ENCODE measurements around the gene PROB1. TPM values are rescaled to one million over a fixed set of nuclear protein-coding genes. Genes with fewer than 3 reads are reported as not detected.

The PROB1 gene
- total RNA-seq, 1 experiment from 2014 or later = 0.82 TPM

DNA sequence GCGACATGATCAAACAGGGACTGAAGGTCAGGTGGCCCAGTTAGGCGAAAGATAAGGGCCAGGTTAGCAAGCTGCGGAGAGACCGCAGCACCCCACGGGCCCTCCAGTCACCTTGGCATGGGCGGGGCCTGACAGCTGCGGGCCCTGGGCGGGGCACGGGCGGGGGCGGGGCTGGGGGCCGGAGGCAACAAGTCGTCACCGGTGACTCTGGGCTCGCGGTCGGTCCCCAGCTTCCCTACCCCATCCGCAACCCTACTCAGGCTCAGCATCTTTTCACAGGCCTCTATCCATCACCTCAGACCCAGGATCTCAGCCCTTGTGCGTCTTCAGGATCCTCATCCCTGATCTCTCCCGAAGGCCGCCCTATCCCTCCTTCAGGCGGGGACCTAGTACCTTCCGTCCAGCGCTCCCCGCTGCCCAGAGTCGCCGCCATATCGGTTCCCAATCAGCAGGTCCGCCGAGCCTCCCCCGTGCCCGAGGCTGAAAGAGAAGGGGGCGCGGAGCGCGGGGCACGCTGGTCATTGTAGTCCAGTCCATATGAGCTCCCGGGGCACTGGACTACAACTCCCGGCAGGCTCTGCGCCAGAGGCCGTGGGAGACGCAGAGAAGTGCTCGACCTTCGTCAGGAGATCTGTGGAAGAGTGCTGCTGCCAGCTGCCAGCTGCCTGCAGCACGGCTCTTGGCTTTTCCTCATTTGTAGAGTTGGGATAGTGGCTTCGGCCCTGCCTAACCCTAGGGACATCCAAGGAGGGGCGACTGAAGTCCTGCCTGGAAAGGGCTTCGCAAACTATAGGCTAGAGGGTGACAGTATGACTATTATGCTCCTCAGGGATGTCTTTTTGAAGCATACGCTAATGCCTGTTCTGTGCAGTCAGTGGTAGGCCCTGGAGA is 44.4 kb upstream of the PROB1 start, which contains the start of gene DNAJC18:
Gene DNAJC18 (minus strand): TSS at position 513 of the 891 bp plus-strand sequence. CDS start 80 bp downstream, at position 433.
- POLR2A ChIA-PET (ENCODE audit: low non-redundant PET) = interaction anchor here (0.6 kb wide), 1 partner anchor 273 kb away, joined by 6 read pairs; no protein-coding TSS in a partner anchor
- intact Hi-C loops (cut with micrococcal nuclease; ENCODE audit: unreplicated experiment) = no loop called here
- H3K9me3 ChIP-seq (ENCODE audit: low read depth, low read length, poor library complexity, severe bottlenecking) = no peaks in the 10 kb centered on the region
- no peaks in the 10 kb centered on the region for H3K27me3 ChIP-seq (replicated peaks; ENCODE audit: insufficient read depth, low read depth, low read length, poor library complexity)
- DNase-seq (ENCODE audit: low spot score) = peak; percentile 94
- no TSS peak for BruUV-seq (replicated peaks)
- H3K4me1 ChIP-seq (ENCODE audit: insufficient read depth, low read length, poor library complexity, severe bottlenecking) = peaks cover 14% of the 10 kb centered on the region
- peak within 1 kb of the TSS; percentile 78 for H3K4me3 ChIP-seq (ENCODE audit: low read depth, low read length, poor library complexity, severe bottlenecking)
- peak within 1 kb of the TSS; percentile 78 for H3K27ac ChIP-seq (ENCODE audit: low read depth, low read length, poor library complexity, severe bottlenecking)
- CTCF ChIA-PET = interaction anchor here (1.0 kb wide), 2 partner anchors 16 to 18 kb away, joined by 3 to 4 read pairs; no protein-coding TSS in a partner anchor
- no peaks in the 10 kb centered on the region for H3K36me3 ChIP-seq (ENCODE audit: insufficient read depth, low read length, poor library complexity, severe bottlenecking)
- TF ChIP-seq CTCF (conservative IDR thresholded peaks at IDR 0.05; ENCODE audit: low read depth, low read length) (no peak), EZH2 (IDR thresholded peaks at IDR 0.05; ENCODE audit: borderline replicate concordance, low read depth, low read length, poor library complexity, severe bottlenecking) (no peak)

DNA sequence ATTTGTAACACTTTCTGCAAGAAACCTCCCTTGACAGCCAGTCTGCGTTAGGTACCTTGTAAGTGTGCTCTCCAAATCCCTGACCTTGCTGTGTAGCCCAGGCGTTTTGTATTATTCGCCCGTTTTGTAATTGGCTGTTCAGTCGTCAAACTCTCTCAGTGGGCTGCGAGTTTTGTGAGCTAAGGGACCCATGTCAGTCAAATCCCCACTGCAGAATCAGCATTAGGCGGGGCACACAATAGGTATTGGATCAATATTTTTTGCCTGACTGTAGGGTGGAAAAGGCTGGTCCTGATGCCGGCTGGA is 43.8 kb upstream of the PROB1 start:
- BruUV-seq (replicated peaks) = no TSS peak
- intact Hi-C loops (cut with micrococcal nuclease; ENCODE audit: unreplicated experiment) = no loop called here
- POLR2A ChIA-PET (ENCODE audit: low non-redundant PET) = interaction anchor here (0.6 kb wide), 1 partner anchor 273 kb away, joined by 6 read pairs; no protein-coding TSS in a partner anchor

DNA sequence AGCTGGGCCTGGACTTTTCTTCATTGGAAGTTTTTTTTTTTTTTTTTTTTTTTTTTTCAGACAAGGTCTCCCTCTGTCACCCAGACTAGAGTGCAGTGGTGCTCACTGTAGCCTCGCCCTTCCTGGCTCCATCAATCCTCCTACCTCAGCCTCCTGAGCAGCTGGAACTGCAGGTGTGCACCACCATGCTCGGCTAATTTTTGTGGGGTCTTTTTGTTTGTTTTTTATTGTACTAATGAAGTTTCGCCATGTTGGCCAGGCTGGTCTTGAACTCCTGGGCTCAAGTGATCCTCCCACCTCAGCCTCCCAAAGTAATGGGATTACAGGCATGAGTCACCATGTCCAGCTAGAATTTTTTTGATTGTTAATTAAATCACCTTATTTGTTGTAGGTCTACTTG is 40.8 kb upstream of the PROB1 start:
- Histone ChIP-seq H3K36me3 (ENCODE audit: insufficient read depth, low read length, poor library complexity, severe bottlenecking) (no peaks in the 10 kb centered on the region), H3K27ac (ENCODE audit: low read depth, low read length, poor library complexity, severe bottlenecking) (no peak overlapping the region), H3K27me3 (replicated peaks; ENCODE audit: insufficient read depth, low read depth, low read length, poor library complexity) (no peaks in the 10 kb centered on the region), H3K9me3 (ENCODE audit: low read depth, low read length, poor library complexity, severe bottlenecking) (no peaks in the 10 kb centered on the region), H3K4me3 (ENCODE audit: low read depth, low read length, poor library complexity, severe bottlenecking) (no peak overlapping the region), H3K4me1 (ENCODE audit: insufficient read depth, low read length, poor library complexity, severe bottlenecking) (peaks cover 9% of the 10 kb centered on the region)
- ChIA-PET CTCF (interaction anchor here (0.6 kb wide), 1 partner anchor 203 kb away, joined by 3 read pairs; no protein-coding TSS in a partner anchor), POLR2A (ENCODE audit: low non-redundant PET) (interaction anchor here (0.6 to 0.7 kb wide), 2 partner anchors 43 to 317 kb away, joined by 3 read pairs; no protein-coding TSS in a partner anchor)
- BruUV-seq (replicated peaks) = no TSS peak
- TF ChIP-seq CTCF (conservative IDR thresholded peaks at IDR 0.05; ENCODE audit: low read depth, low read length) (no peak), EZH2 (IDR thresholded peaks at IDR 0.05; ENCODE audit: borderline replicate concordance, low read depth, low read length, poor library complexity, severe bottlenecking) (no peak)
- no peak for DNase-seq (ENCODE audit: low spot score)
- intact Hi-C loops (cut with micrococcal nuclease; ENCODE audit: unreplicated experiment) = no loop called here

More for the DNA sequence above, 43.8 kb upstream of the PROB1 start:
- Histone ChIP-seq H3K36me3 (ENCODE audit: insufficient read depth, low read length, poor library complexity, severe bottlenecking) (no peaks in the 10 kb centered on the region), H3K27me3 (replicated peaks; ENCODE audit: insufficient read depth, low read depth, low read length, poor library complexity) (no peaks in the 10 kb centered on the region), H3K9me3 (ENCODE audit: low read depth, low read length, poor library complexity, severe bottlenecking) (no peaks in the 10 kb centered on the region), H3K4me3 (ENCODE audit: low read depth, low read length, poor library complexity, severe bottlenecking) (peak overlapping the region; percentile 78), H3K4me1 (ENCODE audit: insufficient read depth, low read length, poor library complexity, severe bottlenecking) (peaks cover 10% of the 10 kb centered on the region), H3K27ac (ENCODE audit: low read depth, low read length, poor library complexity, severe bottlenecking) (no peak overlapping the region)
- no peak for TF ChIP-seq EZH2 (IDR thresholded peaks at IDR 0.05; ENCODE audit: borderline replicate concordance, low read depth, low read length, poor library complexity, severe bottlenecking)
- no peak for TF ChIP-seq CTCF (conservative IDR thresholded peaks at IDR 0.05; ENCODE audit: low read depth, low read length)
- DNase-seq (ENCODE audit: low spot score) = no peak
- CTCF ChIA-PET = no interaction called here
